GM23338 (cell line): Measurements from ENCODE around the gene UBP1. TPM values are rescaled to one million over a fixed set of nuclear protein-coding genes. Genes with fewer than 3 reads are reported as not detected.

Experiments
- ATAC-seq: fragments of 200-7000 bp; cut with Tn5 transposase; 3 replicates; pipeline ENCODE4 v1.9.1; 2020
- DNase-seq: peaks from one replicate; pipeline ENCODE4 v3.0.0-alpha.2; 2015; ENCODE audit warnings: low spot score
- H2AFZ ChIP-seq: fragments of 200-600 bp; sonication (generic); 2 replicates; pipeline ENCODE4 v1.8.0; 2016; ENCODE audit warnings: antibody characterized with exemption, mild to moderate bottlenecking, moderate library complexity
- H3F3A ChIP-seq: fragments of 200-600 bp; sonication (generic); replicated peaks from 2 replicates; pipeline ENCODE4 v1.8.0; 2017; ENCODE audit warnings: antibody characterized with exemption, mixed run types, low read depth
- H3K27ac ChIP-seq: fragments of 200-600 bp; sonication (generic); 2 replicates; pipeline ENCODE4 v1.6.1; 2016; ENCODE audit warnings: low read depth
- H3K27me3 ChIP-seq: fragments of 200-600 bp; sonication (generic); 2 replicates; pipeline ENCODE4 v1.8.0; 2016; ENCODE audit warnings: mild to moderate bottlenecking, mixed run types, moderate library complexity; ENCODE audit not compliant: insufficient read depth
- H3K36me3 ChIP-seq: fragments of 200-600 bp; sonication (generic); 2 replicates; pipeline ENCODE4 v1.8.0; 2016; ENCODE audit warnings: mild to moderate bottlenecking; ENCODE audit not compliant: insufficient read depth
- H3K4me1 ChIP-seq: fragments of 200-600 bp; sonication (generic); 2 replicates; pipeline ENCODE4 v1.8.0; 2016; ENCODE audit warnings: mild to moderate bottlenecking, moderate library complexity; ENCODE audit not compliant: insufficient read depth
- H3K4me2 ChIP-seq: fragments of 200-600 bp; sonication (generic); 2 replicates; pipeline ENCODE4 v1.7.1; 2017; ENCODE audit warnings: mixed run types
- H3K4me3 ChIP-seq: fragments of 200-600 bp; sonication (generic); 2 replicates; pipeline ENCODE4 v1.6.1; 2016; ENCODE audit warnings: mixed run types
- H3K79me2 ChIP-seq: fragments of 200-600 bp; sonication (generic); replicated peaks from 2 replicates; pipeline ENCODE4 v1.8.0; 2017; ENCODE audit warnings: mild to moderate bottlenecking; ENCODE audit not compliant: insufficient read depth
- H3K9me2 ChIP-seq: fragments of 200-600 bp; sonication (generic); 2 replicates; pipeline ENCODE4 v1.8.0; 2017; ENCODE audit not compliant: insufficient read depth
- H4K20me1 ChIP-seq: fragments of 200-600 bp; sonication (generic); replicated peaks from 2 replicates; pipeline ENCODE4 v1.8.0; 2017; ENCODE audit warnings: mild to moderate bottlenecking; ENCODE audit not compliant: insufficient read depth
- H3K27ac Mint-ChIP-seq: 2 replicates; pipeline ENCODE4 v1.8.0; 2020; ENCODE audit warnings: inconsistent platforms, mild to moderate bottlenecking, moderate library complexity, mixed read lengths
- H3K27me3 Mint-ChIP-seq: 3 replicates; pipeline ENCODE4 v1.8.0; 2022; ENCODE audit warnings: low read depth, mild to moderate bottlenecking, moderate library complexity, mixed read lengths, inconsistent platforms; ENCODE audit not compliant: insufficient read depth, poor library complexity
- H3K36me3 Mint-ChIP-seq: 3 replicates; pipeline ENCODE4 v1.8.0; 2021; ENCODE audit warnings: low read depth, mild to moderate bottlenecking, inconsistent platforms, moderate library complexity, mixed read lengths
- H3K4me1 Mint-ChIP-seq: 3 replicates; pipeline ENCODE4 v1.8.0; 2020; ENCODE audit warnings: mild to moderate bottlenecking, inconsistent platforms, mixed read lengths
- H3K4me3 Mint-ChIP-seq: 3 replicates; pipeline ENCODE4 v1.8.0; 2021; ENCODE audit warnings: moderate library complexity, mild to moderate bottlenecking, inconsistent platforms, mixed read lengths
- H3K9me3 Mint-ChIP-seq: 3 replicates; pipeline ENCODE4 v1.8.0; 2020; ENCODE audit warnings: moderate library complexity, mild to moderate bottlenecking, inconsistent platforms, mixed read lengths
- CREB1 ChIP-seq: fragments of 250-450 bp; sonication (Bioruptor Pico); IDR thresholded peaks from 2 replicates; pipeline ENCODE4 v1.5.0; 2020; ENCODE audit warnings: low read depth, mild to moderate bottlenecking, moderate library complexity
- ETS1 ChIP-seq: IDR thresholded peaks from 2 replicates; pipeline ENCODE4 v1.6.1; 2016; ENCODE audit warnings: antibody characterized with exemption
- EZH2 ChIP-seq: fragments of 200-600 bp; sonication (generic); IDR thresholded peaks from one replicate; pipeline ENCODE4 v1.8.0; 2017; ENCODE audit warnings: antibody characterized with exemption, mild to moderate bottlenecking, low read depth; ENCODE audit not compliant: unreplicated experiment
- EZH2phosphoT487 ChIP-seq: fragments of 200-600 bp; sonication (generic); IDR thresholded peaks from one replicate; pipeline ENCODE4 v1.8.1; 2018; ENCODE audit warnings: antibody characterized with exemption; ENCODE audit not compliant: unreplicated experiment
- JUNB ChIP-seq: IDR thresholded peaks from one replicate; pipeline ENCODE4 v1.6.1; 2016; ENCODE audit warnings: antibody characterized with exemption; ENCODE audit not compliant: unreplicated experiment
- NANOG ChIP-seq: IDR thresholded peaks from 2 replicates; pipeline ENCODE4 v1.6.1; 2016; ENCODE audit warnings: antibody characterized with exemption, borderline replicate concordance
- POLR2AphosphoS5 ChIP-seq: IDR thresholded peaks from 2 replicates; pipeline ENCODE4 v1.6.1; 2016; ENCODE audit warnings: antibody characterized with exemption, low read depth
- REST ChIP-seq: IDR thresholded peaks from one replicate; pipeline ENCODE4 v1.6.1; 2018; ENCODE audit warnings: antibody characterized with exemption; ENCODE audit not compliant: unreplicated experiment
- STAT1 ChIP-seq: IDR thresholded peaks from one replicate; pipeline ENCODE4 v1.6.1; 2016; ENCODE audit warnings: antibody characterized with exemption; ENCODE audit not compliant: unreplicated experiment
- ZNF114 ChIP-seq: fragments of 250-450 bp; sonication (Bioruptor Pico); IDR thresholded peaks from 2 replicates; pipeline ENCODE4 v1.5.0; 2020; ENCODE audit warnings: mild to moderate bottlenecking, moderate library complexity
- ZNF331 ChIP-seq: fragments of 250-450 bp; sonication (Bioruptor Pico); IDR thresholded peaks from 2 replicates; pipeline ENCODE4 v1.5.0; 2020; ENCODE audit warnings: low read depth, mild to moderate bottlenecking, moderate library complexity
- ZNF462 ChIP-seq: fragments of 250-450 bp; sonication (Bioruptor Pico); IDR thresholded peaks from 2 replicates; pipeline ENCODE4 v1.5.0; 2020; ENCODE audit warnings: mild to moderate bottlenecking, moderate library complexity
- polyA plus RNA-seq: library from polyadenylated mRNA; unstranded; fragments of >200 nt; fragmentation: Nextera tagmentation; extraction: Ambion mirVana; gene quantifications from 2 replicates; pipeline ENCODE4 v1.2.1, GENCODE V29; 2016
- total RNA-seq: library from RNA; depleted of rRNA; stranded (reverse); fragments of >200 nt; shearing (Covaris generic); gene quantifications from 2 replicates; pipeline ENCODE4 v1.2.3, GENCODE V29; 2014
- TF ChIP-seq, protein P1 (sequence below), 2 experiments: fragments of 200-600 bp in 1 of 2; sonication (generic) in 1 of 2; conservative IDR thresholded peaks; 2 replicates each; pipeline versions ENCODE4 v1.5.1 to v1.6.1; 2016 to 2017; ENCODE audit warnings: antibody characterized with exemption in 2 of 2, low read depth in 2 of 2, mild to moderate bottlenecking in 2 of 2, moderate library complexity in 1 of 2

UBP1 gene
- total and polyA plus RNA-seq, 2 experiments from 2014 or later, result 16.8 to 66.8 TPM

DNA sequence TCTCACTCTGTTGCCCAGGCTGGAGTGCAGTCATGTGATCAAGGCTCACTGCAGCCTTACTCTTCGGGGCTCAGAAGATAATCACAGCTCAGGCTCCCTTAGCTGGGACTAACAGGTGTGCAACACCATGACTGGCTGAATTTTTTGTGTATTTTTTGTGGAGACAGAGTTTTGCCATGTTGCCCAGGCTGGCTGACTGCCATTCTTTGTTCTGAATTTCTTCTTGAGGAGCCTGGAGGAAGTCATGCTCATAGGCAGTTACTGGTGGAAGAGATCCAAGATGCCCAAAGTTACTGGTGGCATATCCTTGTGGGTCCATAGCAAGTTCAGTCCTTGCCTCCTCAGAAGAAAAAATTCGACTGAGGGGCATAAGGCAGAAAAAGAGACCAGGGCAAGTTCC is 16.6 kb upstream of the UBP1 start:
- ATAC-seq, result no peak
- H3K4me1 Mint-ChIP-seq, result no peaks in the 10 kb centered on the region
- H2AFZ ChIP-seq, result no peak overlapping the region
- H3K4me1 ChIP-seq, result no peaks in the 10 kb centered on the region
- DNase-seq, result no peak
- no peak overlapping the region for H3K4me3 Mint-ChIP-seq
- no peak overlapping the region for H3K27ac ChIP-seq
- no peaks in the 10 kb centered on the region for H3K79me2 ChIP-seq
- no peak overlapping the region for H3K4me3 ChIP-seq
- no peak overlapping the region for H3K4me2 ChIP-seq
- H3K36me3 Mint-ChIP-seq, result peaks cover 73% of the 10 kb centered on the region
- peaks cover 19% of the 10 kb centered on the region for H3K36me3 ChIP-seq
- no peaks in the 10 kb centered on the region for H4K20me1 ChIP-seq
- peaks cover 86% of the 10 kb centered on the region for H3K9me3 Mint-ChIP-seq
- H3K9me2 ChIP-seq, result no peaks in the 10 kb centered on the region
- H3K27me3 ChIP-seq, result no peaks in the 10 kb centered on the region
- no peaks in the 10 kb centered on the region for H3K27me3 Mint-ChIP-seq
- no peak overlapping the region for H3K27ac Mint-ChIP-seq
- no peaks in the 10 kb centered on the region for H3F3A ChIP-seq
- no peak for TF ChIP-seq POLR2AphosphoS5
- TF ChIP-seq REST, result no peak
- no peak for TF ChIP-seq STAT1
- no peak for TF ChIP-seq JUNB
- TF ChIP-seq ETS1, result no peak
- TF ChIP-seq ZNF462, result no peak
- TF ChIP-seq NANOG, result no peak
- TF ChIP-seq ZNF114 (CRISPR knock-in tag), result no peak
- no peak for TF ChIP-seq ZNF331 (CRISPR knock-in tag)
- TF ChIP-seq CREB1 (CRISPR knock-in tag), result no peak
- TF ChIP-seq, protein P1, sequence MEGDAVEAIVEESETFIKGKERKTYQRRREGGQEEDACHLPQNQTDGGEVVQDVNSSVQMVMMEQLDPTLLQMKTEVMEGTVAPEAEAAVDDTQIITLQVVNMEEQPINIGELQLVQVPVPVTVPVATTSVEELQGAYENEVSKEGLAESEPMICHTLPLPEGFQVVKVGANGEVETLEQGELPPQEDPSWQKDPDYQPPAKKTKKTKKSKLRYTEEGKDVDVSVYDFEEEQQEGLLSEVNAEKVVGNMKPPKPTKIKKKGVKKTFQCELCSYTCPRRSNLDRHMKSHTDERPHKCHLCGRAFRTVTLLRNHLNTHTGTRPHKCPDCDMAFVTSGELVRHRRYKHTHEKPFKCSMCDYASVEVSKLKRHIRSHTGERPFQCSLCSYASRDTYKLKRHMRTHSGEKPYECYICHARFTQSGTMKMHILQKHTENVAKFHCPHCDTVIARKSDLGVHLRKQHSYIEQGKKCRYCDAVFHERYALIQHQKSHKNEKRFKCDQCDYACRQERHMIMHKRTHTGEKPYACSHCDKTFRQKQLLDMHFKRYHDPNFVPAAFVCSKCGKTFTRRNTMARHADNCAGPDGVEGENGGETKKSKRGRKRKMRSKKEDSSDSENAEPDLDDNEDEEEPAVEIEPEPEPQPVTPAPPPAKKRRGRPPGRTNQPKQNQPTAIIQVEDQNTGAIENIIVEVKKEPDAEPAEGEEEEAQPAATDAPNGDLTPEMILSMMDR (conservative IDR thresholded peaks at IDR 0.05; ENCODE audit: low read depth in 2 of 2), result no peak
- TF ChIP-seq EZH2phosphoT487, result no peak
- TF ChIP-seq EZH2, result no peak
